A549 (cell line): ENCODE data around the gene CCDC171.

ENCODE experiments used
- CTCF ChIP-seq: fragments of >200 bp; sonication (Bioruptor Twin); formaldehyde crosslinking; IDR thresholded peaks from 3 replicates; pipeline ENCODE4 v1.5.1; 2016
- MYC ChIP-seq: IDR thresholded peaks from 2 replicates; pipeline ENCODE4 v1.6.1; 2012; ENCODE audit warnings: mild to moderate bottlenecking, inconsistent platforms, low read length, improper control_type of control experiment, borderline replicate concordance
- PBX3 ChIP-seq: IDR thresholded peaks from 2 replicates; pipeline ENCODE4 v1.6.1; 2012

GRCh38 chr9:15743512-15743911 is 190.7 kb downstream of the CCDC171 start:
- TF ChIP-seq CTCF: no peak
- no peak for TF ChIP-seq PBX3
- TF ChIP-seq MYC: no peak
